HepG2 (cell line): Measurements from ENCODE around the gene VDR. TPM values are rescaled to one million over a fixed set of nuclear protein-coding genes. Genes with fewer than 3 reads are reported as not detected.

ENCODE experiments used
- BCL6 ChIP-seq: IDR thresholded peaks from 2 replicates; pipeline ENCODE4 v1.6.1; 2016; ENCODE audit warnings: missing genetic modification reagents, missing compliant biosample characterization
- FOXP4 ChIP-seq: sonication (generic); formaldehyde crosslinking; IDR thresholded peaks from 2 replicates; pipeline ENCODE4 v1.4.0; 2020; ENCODE audit warnings: missing genetic modification reagents
- MIER3 ChIP-seq: IDR thresholded peaks from 2 replicates; pipeline ENCODE4 v1.6.1; 2016; ENCODE audit warnings: missing compliant biosample characterization, borderline replicate concordance
- PCBP1 ChIP-seq: fragments of 200-400 bp; formaldehyde crosslinking; IDR thresholded peaks from 2 replicates; pipeline ENCODE4 v1.6.1; 2017; ENCODE audit warnings: mild to moderate bottlenecking, low read depth, low read length, borderline replicate concordance
- RERE ChIP-seq: IDR thresholded peaks from 2 replicates; pipeline ENCODE4 v1.6.1; 2016; ENCODE audit warnings: low read depth, missing genetic modification reagents, missing compliant biosample characterization
- RFX1 ChIP-seq: fragments of 450-650 bp; IDR thresholded peaks from 2 replicates; pipeline ENCODE4 v1.6.1; 2017
- SMC3 ChIP-seq: IDR thresholded peaks from 2 replicates; pipeline ENCODE4 v1.6.1; 2011; ENCODE audit warnings: low read length, improper control_type of control experiment
- SOX6 ChIP-seq, 2 experiments: fragments of 450-650 bp in 1 of 2; sonication (generic) in 1 of 2; formaldehyde crosslinking in 1 of 2; IDR thresholded peaks; 2 replicates each; pipeline versions ENCODE4 v1.4.0 to v1.6.1; 2017 to 2020; ENCODE audit warnings: antibody characterized with exemption in 1 of 2, mild to moderate bottlenecking in 1 of 2, missing genetic modification reagents in 1 of 2
- TEAD3 ChIP-seq: optimal IDR thresholded peaks from 2 replicates; pipeline ENCODE3; 2016; ENCODE audit warnings: borderline replicate concordance
- ZFP91 ChIP-seq: sonication (generic); formaldehyde crosslinking; IDR thresholded peaks from 2 replicates; pipeline ENCODE4 v1.9.0; 2022; ENCODE audit warnings: missing genetic modification reagents, mild to moderate bottlenecking, borderline replicate concordance
- ZNF12 ChIP-seq: sonication (generic); formaldehyde crosslinking; IDR thresholded peaks from 2 replicates; pipeline ENCODE4 v1.5.0; 2020; ENCODE audit warnings: missing genetic modification reagents
- ZNF530 ChIP-seq: sonication (generic); formaldehyde crosslinking; IDR thresholded peaks from 2 replicates; pipeline ENCODE4 v1.5.0; 2020; ENCODE audit warnings: low read depth, mild to moderate bottlenecking, missing genetic modification reagents
- polyA plus RNA-seq, 8 experiments: library from polyadenylated mRNA; depleted of rRNA in 3 of 8; stranded (reverse) in 7 of 8; unstranded in 1 of 8; fragments of >200 nt; fragmentation: Illumina TruSeq in 4 of 8; extraction: Trizol in 4 of 8; gene quantifications; 2 replicates each; pipeline versions ENCODE4 v1.2.1 to v1.2.3, GENCODE V29; 2011 to 2016; ENCODE audit warnings: low read depth in 4 of 8, missing spikeins in 1 of 8, mixed read lengths in 1 of 8; ENCODE audit not compliant: insufficient read depth in 1 of 8
- total RNA-seq, 5 experiments: library from RNA; depleted of rRNA; stranded (reverse); fragments of >200 nt; fragmentation: Illumina TruSeq; extraction: Trizol; gene quantifications; 2 replicates each; pipeline ENCODE4 v1.2.3, GENCODE V29; 2016; ENCODE audit warnings: low read depth in 1 of 5

Gene VDR
- total and polyA plus RNA-seq, 2 of the 13 experiments (the other 11 are each of a cell fraction or from before 2014, with no cell fraction given) = 0.08 to 0.33 TPM

- TF ChIP-seq ZNF12 (CRISPR knock-in tag) (peak; percentile 97), RERE (CRISPR knock-in tag) (no peak), ZFP91 (CRISPR knock-in tag) (no peak), FOXP4 (CRISPR knock-in tag) (peak; percentile 46; the same call in 1 of the 2 replicates), SMC3 (no peak), TEAD3 (CRISPR knock-in tag) (peak; percentile 46), SOX6 (IDR thresholded peaks at IDR 0.05) (no peak), SOX6 (CRISPR knock-in tag; IDR thresholded peaks at IDR 0.05) (peak; percentile 35; the same call in 1 of the 2 replicates), MIER3 (no peak), RFX1 (no peak), ZNF530 (no peak), PCBP1 (no peak), BCL6 (CRISPR knock-in tag) (peak; percentile 43; the same call in 1 of the 2 replicates)
Observed at GRCh38 chr12:47850153-47851084, 54.4 kb downstream of the VDR start (continued).
